Activated T-helper 1 cell treated with anti-CD3 and anti-CD28 coated beads, Interleukin-12 subunit alpha, Interleukin-12 subunit beta, Interleukin-2, Interleukin-4 antibody, amounts not matched to agents 30 ng/mL and 10 ng/mL and 1 ng/mL, durations not matched to agents 14 hours and 24 hours and 36 hours (primary cell): ENCODE data around the gene IKZF1. TPM values are rescaled to one million over a fixed set of nuclear protein-coding genes. Genes with fewer than 3 reads are reported as not detected.

Experiments used
- DNase-seq: peaks from one replicate; pipeline ENCODE4 v3.0.0; 2021; ENCODE audit warnings: low spot score
- H3K27ac Mint-ChIP-seq: one replicate; pipeline ENCODE4 v1.8.0; 2021; ENCODE audit warnings: mild to moderate bottlenecking, mixed read lengths
- H3K27me3 Mint-ChIP-seq: one replicate; pipeline ENCODE4 v1.8.0; 2022; ENCODE audit warnings: mild to moderate bottlenecking, moderate library complexity, mixed read lengths; ENCODE audit not compliant: insufficient read depth
- H3K36me3 Mint-ChIP-seq: one replicate; pipeline ENCODE4 v1.8.0; 2021; ENCODE audit warnings: low read depth, mixed read lengths
- H3K4me1 Mint-ChIP-seq: one replicate; pipeline ENCODE4 v1.8.0; 2021; ENCODE audit warnings: low read depth, mixed read lengths
- H3K4me3 Mint-ChIP-seq: one replicate; pipeline ENCODE4 v1.8.0; 2021; ENCODE audit warnings: mild to moderate bottlenecking, moderate library complexity, mixed read lengths
- H3K9me3 Mint-ChIP-seq: one replicate; pipeline ENCODE4 v1.8.0; 2021; ENCODE audit warnings: mixed read lengths
- intact Hi-C: fragments of 100-400 bp; cut with micrococcal nuclease; formaldehyde crosslinking; loops from one replicate; pipeline ENCODE4 v1.15.1; 2024
- total RNA-seq: library from RNA; stranded (reverse); gene quantifications from 2 replicates; pipeline ENCODE4 v1.2.3, GENCODE V29; 2022

The IKZF1 gene
- total RNA-seq, 1 donor from 2014 or later: 324 TPM

- Mint-ChIP-seq H3K9me3 (no peaks in the 10 kb centered on the region), H3K4me3 (no peak overlapping the region), H3K27me3 (no peaks in the 10 kb centered on the region), H3K27ac (peak overlapping the region; percentile 38), H3K4me1 (peaks cover 56% of the 10 kb centered on the region), H3K36me3 (peaks cover 19% of the 10 kb centered on the region)
- intact Hi-C loops: no loop called here
- DNase-seq: no peak
These were observed 105.6 kb downstream of the IKZF1 start for GRCh38 chr7:50409856-50410745.

- peaks cover 11% of the 10 kb centered on the region for H3K36me3 Mint-ChIP-seq
- H3K27ac Mint-ChIP-seq: peak overlapping the region; percentile 76
- no peak for DNase-seq
These were observed 106.8 kb downstream of the IKZF1 start for GRCh38 chr7:50411332-50411731.

GRCh38 chr7:50412973-50413372, 108.5 kb downstream of the IKZF1 start:
- H3K27ac Mint-ChIP-seq: no peak overlapping the region
- DNase-seq: no peak
- intact Hi-C loops: no loop called here
- no peaks in the 10 kb centered on the region for H3K27me3 Mint-ChIP-seq
- H3K9me3 Mint-ChIP-seq: no peaks in the 10 kb centered on the region
- peaks cover 56% of the 10 kb centered on the region for H3K4me1 Mint-ChIP-seq
- H3K36me3 Mint-ChIP-seq: peaks cover 7% of the 10 kb centered on the region
- H3K4me3 Mint-ChIP-seq: no peak overlapping the region

More at GRCh38 chr7:50411332-50411731, 106.8 kb downstream of the IKZF1 start:
- intact Hi-C loops: no loop called here
- H3K4me3 Mint-ChIP-seq: no peak overlapping the region
- H3K27me3 Mint-ChIP-seq: no peaks in the 10 kb centered on the region
- peaks cover 58% of the 10 kb centered on the region for H3K4me1 Mint-ChIP-seq
- no peaks in the 10 kb centered on the region for H3K9me3 Mint-ChIP-seq

- Mint-ChIP-seq H3K9me3 (no peaks in the 10 kb centered on the region), H3K27ac (no peak overlapping the region), H3K36me3 (peaks cover 3% of the 10 kb centered on the region), H3K27me3 (no peaks in the 10 kb centered on the region), H3K4me3 (no peak overlapping the region), H3K4me1 (peaks cover 52% of the 10 kb centered on the region)
- intact Hi-C loops: no loop called here
- no peak for DNase-seq
These were observed 109.0 kb downstream of the IKZF1 start for GRCh38 chr7:50413561-50413960.

GRCh38 chr7:50415844-50416364, 111.4 kb downstream of the IKZF1 start:
- H3K36me3 Mint-ChIP-seq: peaks cover 2% of the 10 kb centered on the region
- DNase-seq: no peak
- H3K27ac Mint-ChIP-seq: peak overlapping the region; percentile 47
- peaks cover 46% of the 10 kb centered on the region for H3K4me1 Mint-ChIP-seq
- H3K27me3 Mint-ChIP-seq: no peaks in the 10 kb centered on the region
- intact Hi-C loops: no loop called here
- H3K4me3 Mint-ChIP-seq: peak overlapping the region; percentile 70
- no peaks in the 10 kb centered on the region for H3K9me3 Mint-ChIP-seq

- Mint-ChIP-seq H3K4me1 (peaks cover 39% of the 10 kb centered on the region), H3K4me3 (peak overlapping the region; percentile 70), H3K27me3 (no peaks in the 10 kb centered on the region), H3K36me3 (peaks cover 1% of the 10 kb centered on the region), H3K9me3 (no peaks in the 10 kb centered on the region), H3K27ac (peak overlapping the region; percentile 59)
- intact Hi-C loops: no loop called here
- DNase-seq: no peak
These were observed 112.1 kb downstream of the IKZF1 start for GRCh38 chr7:50416527-50417182.

- no peak overlapping the region for H3K4me3 Mint-ChIP-seq
- no peaks in the 10 kb centered on the region for H3K9me3 Mint-ChIP-seq
These were observed 113.6 kb downstream of the IKZF1 start for GRCh38 chr7:50418086-50418515.

GRCh38 chr7:50418526-50419290, 114.2 kb downstream of the IKZF1 start:
- no peak for DNase-seq
- intact Hi-C loops: loop anchor here (1.0 to 2.0 kb wide), 9 partner anchors 20 to 326 kb away; no protein-coding TSS in a partner anchor
- no peaks in the 10 kb centered on the region for H3K9me3 Mint-ChIP-seq
- no peak overlapping the region for H3K4me3 Mint-ChIP-seq
- no peaks in the 10 kb centered on the region for H3K27me3 Mint-ChIP-seq
- H3K27ac Mint-ChIP-seq: no peak overlapping the region
- no peaks in the 10 kb centered on the region for H3K36me3 Mint-ChIP-seq
- peaks cover 32% of the 10 kb centered on the region for H3K4me1 Mint-ChIP-seq

More at GRCh38 chr7:50418086-50418515, 113.6 kb downstream of the IKZF1 start:
- intact Hi-C loops: loop anchor here (1.0 to 2.0 kb wide), 9 partner anchors 20 to 326 kb away; no protein-coding TSS in a partner anchor
- peak; percentile 64 for DNase-seq
- Mint-ChIP-seq H3K27ac (no peak overlapping the region), H3K27me3 (no peaks in the 10 kb centered on the region), H3K4me1 (peaks cover 32% of the 10 kb centered on the region), H3K36me3 (no peaks in the 10 kb centered on the region)

GRCh38 chr7:50421043-50421442, 116.5 kb downstream of the IKZF1 start:
- Mint-ChIP-seq H3K9me3 (no peaks in the 10 kb centered on the region), H3K36me3 (no peaks in the 10 kb centered on the region), H3K27ac (no peak overlapping the region), H3K4me1 (peaks cover 22% of the 10 kb centered on the region), H3K4me3 (no peak overlapping the region), H3K27me3 (no peaks in the 10 kb centered on the region)
- DNase-seq: no peak
- intact Hi-C loops: no loop called here

- intact Hi-C loops: no loop called here
- no peak overlapping the region for H3K27ac Mint-ChIP-seq
These were observed 118.3 kb downstream of the IKZF1 start for GRCh38 chr7:50422858-50423257.

GRCh38 chr7:50423860-50424259, 119.3 kb downstream of the IKZF1 start:
- peaks cover 5% of the 10 kb centered on the region for H3K36me3 Mint-ChIP-seq
- DNase-seq: no peak
- H3K4me3 Mint-ChIP-seq: no peak overlapping the region
- H3K27ac Mint-ChIP-seq: no peak overlapping the region
- peaks cover 4% of the 10 kb centered on the region for H3K4me1 Mint-ChIP-seq
- H3K9me3 Mint-ChIP-seq: no peaks in the 10 kb centered on the region
- intact Hi-C loops: no loop called here
- no peaks in the 10 kb centered on the region for H3K27me3 Mint-ChIP-seq

More at GRCh38 chr7:50422858-50423257, 118.3 kb downstream of the IKZF1 start:
- H3K4me1 Mint-ChIP-seq: peaks cover 4% of the 10 kb centered on the region
- peaks cover 5% of the 10 kb centered on the region for H3K36me3 Mint-ChIP-seq
- no peak for DNase-seq
- H3K27me3 Mint-ChIP-seq: no peaks in the 10 kb centered on the region
- no peaks in the 10 kb centered on the region for H3K9me3 Mint-ChIP-seq
- H3K4me3 Mint-ChIP-seq: no peak overlapping the region

- DNase-seq: no peak
- Mint-ChIP-seq H3K27me3 (no peaks in the 10 kb centered on the region), H3K27ac (no peak overlapping the region), H3K4me1 (no peaks in the 10 kb centered on the region), H3K9me3 (no peaks in the 10 kb centered on the region), H3K36me3 (peaks cover 5% of the 10 kb centered on the region), H3K4me3 (no peak overlapping the region)
- intact Hi-C loops: no loop called here
These were observed 120.8 kb downstream of the IKZF1 start for GRCh38 chr7:50425318-50425717.
